ENCODE measurements around the gene MAGEA4. TPM values are rescaled to one million over a fixed set of nuclear protein-coding genes. Genes with fewer than 3 reads are reported as not detected.

Gene MAGEA4
- total RNA-seq, 4 donors from 2014 or later, result not detected

DNA sequence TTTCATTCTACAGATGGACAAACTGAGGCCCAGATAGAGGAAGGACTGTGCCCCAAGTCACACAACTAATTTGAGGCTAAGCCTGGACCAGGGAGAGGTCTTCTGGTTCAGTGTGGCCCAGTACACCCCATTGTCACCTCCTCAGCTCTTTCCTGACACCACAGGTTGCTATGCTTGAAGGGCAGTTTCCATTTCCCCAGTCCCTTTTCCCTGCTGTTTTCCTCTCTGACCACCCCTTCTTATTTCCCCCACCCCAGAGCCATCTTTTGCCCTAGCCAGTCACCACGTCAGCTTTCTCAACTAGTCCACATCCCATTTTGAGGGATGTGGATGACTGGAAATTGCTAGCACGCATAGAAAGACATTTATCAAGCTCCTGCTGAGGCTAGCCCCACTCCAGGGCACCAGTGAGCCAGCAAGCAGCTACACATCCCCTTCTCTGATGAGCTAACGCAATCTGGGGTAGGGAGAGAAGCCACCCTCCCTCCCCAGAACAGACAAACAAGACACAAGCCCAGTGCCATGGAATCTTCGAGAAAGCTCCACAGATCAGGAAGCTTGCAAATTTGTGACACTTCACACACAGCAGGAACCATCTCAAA lies 60.5 kb downstream of the MAGEA4 start:
- TF ChIP-seq EP300 (IDR thresholded peaks at IDR 0.05) (no peak), POLR2AphosphoS5 (IDR thresholded peaks at IDR 0.05) (no peak), POLR2A (IDR thresholded peaks at IDR 0.05) (no peak)
- TF ChIP-seq, protein P1, sequence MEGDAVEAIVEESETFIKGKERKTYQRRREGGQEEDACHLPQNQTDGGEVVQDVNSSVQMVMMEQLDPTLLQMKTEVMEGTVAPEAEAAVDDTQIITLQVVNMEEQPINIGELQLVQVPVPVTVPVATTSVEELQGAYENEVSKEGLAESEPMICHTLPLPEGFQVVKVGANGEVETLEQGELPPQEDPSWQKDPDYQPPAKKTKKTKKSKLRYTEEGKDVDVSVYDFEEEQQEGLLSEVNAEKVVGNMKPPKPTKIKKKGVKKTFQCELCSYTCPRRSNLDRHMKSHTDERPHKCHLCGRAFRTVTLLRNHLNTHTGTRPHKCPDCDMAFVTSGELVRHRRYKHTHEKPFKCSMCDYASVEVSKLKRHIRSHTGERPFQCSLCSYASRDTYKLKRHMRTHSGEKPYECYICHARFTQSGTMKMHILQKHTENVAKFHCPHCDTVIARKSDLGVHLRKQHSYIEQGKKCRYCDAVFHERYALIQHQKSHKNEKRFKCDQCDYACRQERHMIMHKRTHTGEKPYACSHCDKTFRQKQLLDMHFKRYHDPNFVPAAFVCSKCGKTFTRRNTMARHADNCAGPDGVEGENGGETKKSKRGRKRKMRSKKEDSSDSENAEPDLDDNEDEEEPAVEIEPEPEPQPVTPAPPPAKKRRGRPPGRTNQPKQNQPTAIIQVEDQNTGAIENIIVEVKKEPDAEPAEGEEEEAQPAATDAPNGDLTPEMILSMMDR (IDR thresholded peaks at IDR 0.05), result no peak
- no peak for DNase-seq (ENCODE audit: low spot score in 2 of 2)
- Histone ChIP-seq H3K27ac (peak overlapping the region; percentile 88), H3K36me3 (peaks cover 15% of the 10 kb centered on the region), H3K4me1 (peaks cover 15% of the 10 kb centered on the region), H3K9me3 (no peaks in the 10 kb centered on the region), H3K4me3 (peak overlapping the region; percentile 64), H3K27me3 (no peaks in the 10 kb centered on the region)
- WGBS, result 54% methylated on average over 4 of the region's 4 CpGs

DNA sequence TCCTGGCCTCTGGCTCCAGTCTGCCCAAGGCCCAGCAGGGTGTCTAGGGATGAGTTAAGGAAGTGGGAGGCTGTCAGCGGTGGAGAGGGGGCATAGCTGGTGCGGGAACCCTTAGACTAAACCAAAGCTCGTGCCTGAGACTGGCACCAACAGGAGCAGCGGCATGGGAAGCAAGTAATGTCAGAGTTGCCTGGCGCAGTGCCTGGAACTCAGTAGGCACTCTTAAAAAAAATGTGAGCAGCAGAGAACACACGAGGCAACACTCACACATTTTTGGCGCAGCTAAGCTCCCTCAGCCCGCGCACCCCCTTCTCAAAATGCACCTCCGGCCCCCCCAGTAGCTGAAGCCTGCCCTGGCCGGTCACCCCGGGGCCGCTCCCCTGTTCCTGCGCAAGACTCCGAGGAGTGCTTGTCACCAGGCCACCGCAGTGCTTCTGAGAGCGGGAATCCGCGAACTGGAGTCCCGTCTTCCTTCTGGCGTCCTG lies 61.2 kb downstream of the MAGEA4 start:
- Histone ChIP-seq H3K4me1 (peaks cover 15% of the 10 kb centered on the region), H3K36me3 (peaks cover 9% of the 10 kb centered on the region), H3K27me3 (no peaks in the 10 kb centered on the region), H3K27ac (peak overlapping the region; percentile 88), H3K9me3 (no peaks in the 10 kb centered on the region), H3K4me3 (peak overlapping the region; percentile 64)
- DNase-seq (ENCODE audit: low spot score in 2 of 2), result peak in 1 of 2 donors; percentile 64
- WGBS, result 36% methylated on average over 21 of the region's 21 CpGs
- TF ChIP-seq, protein P1 (IDR thresholded peaks at IDR 0.05), result no peak
- TF ChIP-seq POLR2AphosphoS5 (IDR thresholded peaks at IDR 0.05), result no peak
- no peak for TF ChIP-seq EP300 (IDR thresholded peaks at IDR 0.05)
- TF ChIP-seq POLR2A (IDR thresholded peaks at IDR 0.05), result no peak

Other genes starting within 250 kb of the MAGEA4 start
- 1 to 10 TPM in 2 of 4 donors, under 1 TPM in 2; 0.36 to 1.1 (median 1.0) TPM for gene PRRG3, start 217.4 kb upstream of the MAGEA4 start, total RNA-seq
- gene FATE1, start 196.9 kb upstream of the MAGEA4 start, total RNA-seq, result not detected
- not detected for gene CNGA2, start 178.1 kb upstream of the MAGEA4 start, total RNA-seq
- gene GABRE, start 61.8 kb downstream of the MAGEA4 start, total RNA-seq, result 100 to 1,000 TPM in 2 of 4 donors, 10 to 100 TPM in 2; 55.8 to 140 (median 78.7) TPM
- gene MAGEA10, start 225.7 kb downstream of the MAGEA4 start, total RNA-seq, result not detected

Measured in suprapubic skin (tissue), 4 donors.